GM23338 (cell line): ENCODE measurements around the gene TMA16. TPM values are rescaled to one million over a fixed set of nuclear protein-coding genes. Genes with fewer than 3 reads are reported as not detected.

Experiments
- ATAC-seq: fragments of 200-7000 bp; cut with Tn5 transposase; 3 replicates; pipeline ENCODE4 v1.9.1; 2020
- DNase-seq: peaks from one replicate; pipeline ENCODE4 v3.0.0-alpha.2; 2015; ENCODE audit warnings: low spot score
- H2AFZ ChIP-seq: fragments of 200-600 bp; sonication (generic); 2 replicates; pipeline ENCODE4 v1.8.0; 2016; ENCODE audit warnings: antibody characterized with exemption, mild to moderate bottlenecking, moderate library complexity
- H3F3A ChIP-seq: fragments of 200-600 bp; sonication (generic); replicated peaks from 2 replicates; pipeline ENCODE4 v1.8.0; 2017; ENCODE audit warnings: antibody characterized with exemption, mixed run types, low read depth
- H3K27ac ChIP-seq: fragments of 200-600 bp; sonication (generic); 2 replicates; pipeline ENCODE4 v1.6.1; 2016; ENCODE audit warnings: low read depth
- H3K27me3 ChIP-seq: fragments of 200-600 bp; sonication (generic); 2 replicates; pipeline ENCODE4 v1.8.0; 2016; ENCODE audit warnings: mild to moderate bottlenecking, mixed run types, moderate library complexity; ENCODE audit not compliant: insufficient read depth
- H3K36me3 ChIP-seq: fragments of 200-600 bp; sonication (generic); 2 replicates; pipeline ENCODE4 v1.8.0; 2016; ENCODE audit warnings: mild to moderate bottlenecking; ENCODE audit not compliant: insufficient read depth
- H3K4me1 ChIP-seq: fragments of 200-600 bp; sonication (generic); 2 replicates; pipeline ENCODE4 v1.8.0; 2016; ENCODE audit warnings: mild to moderate bottlenecking, moderate library complexity; ENCODE audit not compliant: insufficient read depth
- H3K4me2 ChIP-seq: fragments of 200-600 bp; sonication (generic); 2 replicates; pipeline ENCODE4 v1.7.1; 2017; ENCODE audit warnings: mixed run types
- H3K4me3 ChIP-seq: fragments of 200-600 bp; sonication (generic); 2 replicates; pipeline ENCODE4 v1.6.1; 2016; ENCODE audit warnings: mixed run types
- H3K79me2 ChIP-seq: fragments of 200-600 bp; sonication (generic); replicated peaks from 2 replicates; pipeline ENCODE4 v1.8.0; 2017; ENCODE audit warnings: mild to moderate bottlenecking; ENCODE audit not compliant: insufficient read depth
- H3K9me2 ChIP-seq: fragments of 200-600 bp; sonication (generic); 2 replicates; pipeline ENCODE4 v1.8.0; 2017; ENCODE audit not compliant: insufficient read depth
- H4K20me1 ChIP-seq: fragments of 200-600 bp; sonication (generic); replicated peaks from 2 replicates; pipeline ENCODE4 v1.8.0; 2017; ENCODE audit warnings: mild to moderate bottlenecking; ENCODE audit not compliant: insufficient read depth
- H3K27ac Mint-ChIP-seq: 2 replicates; pipeline ENCODE4 v1.8.0; 2020; ENCODE audit warnings: inconsistent platforms, mild to moderate bottlenecking, moderate library complexity, mixed read lengths
- H3K27me3 Mint-ChIP-seq: 3 replicates; pipeline ENCODE4 v1.8.0; 2022; ENCODE audit warnings: low read depth, mild to moderate bottlenecking, moderate library complexity, mixed read lengths, inconsistent platforms; ENCODE audit not compliant: insufficient read depth, poor library complexity
- H3K36me3 Mint-ChIP-seq: 3 replicates; pipeline ENCODE4 v1.8.0; 2021; ENCODE audit warnings: low read depth, mild to moderate bottlenecking, inconsistent platforms, moderate library complexity, mixed read lengths
- H3K4me1 Mint-ChIP-seq: 3 replicates; pipeline ENCODE4 v1.8.0; 2020; ENCODE audit warnings: mild to moderate bottlenecking, inconsistent platforms, mixed read lengths
- H3K4me3 Mint-ChIP-seq: 3 replicates; pipeline ENCODE4 v1.8.0; 2021; ENCODE audit warnings: moderate library complexity, mild to moderate bottlenecking, inconsistent platforms, mixed read lengths
- H3K9me3 Mint-ChIP-seq: 3 replicates; pipeline ENCODE4 v1.8.0; 2020; ENCODE audit warnings: moderate library complexity, mild to moderate bottlenecking, inconsistent platforms, mixed read lengths
- CREB1 ChIP-seq: fragments of 250-450 bp; sonication (Bioruptor Pico); IDR thresholded peaks from 2 replicates; pipeline ENCODE4 v1.5.0; 2020; ENCODE audit warnings: low read depth, mild to moderate bottlenecking, moderate library complexity
- EZH2 ChIP-seq: fragments of 200-600 bp; sonication (generic); IDR thresholded peaks from one replicate; pipeline ENCODE4 v1.8.0; 2017; ENCODE audit warnings: antibody characterized with exemption, mild to moderate bottlenecking, low read depth; ENCODE audit not compliant: unreplicated experiment
- EZH2phosphoT487 ChIP-seq: fragments of 200-600 bp; sonication (generic); IDR thresholded peaks from one replicate; pipeline ENCODE4 v1.8.1; 2018; ENCODE audit warnings: antibody characterized with exemption; ENCODE audit not compliant: unreplicated experiment
- JUNB ChIP-seq: IDR thresholded peaks from one replicate; pipeline ENCODE4 v1.6.1; 2016; ENCODE audit warnings: antibody characterized with exemption; ENCODE audit not compliant: unreplicated experiment
- NANOG ChIP-seq: IDR thresholded peaks from 2 replicates; pipeline ENCODE4 v1.6.1; 2016; ENCODE audit warnings: antibody characterized with exemption, borderline replicate concordance
- POLR2AphosphoS5 ChIP-seq: IDR thresholded peaks from 2 replicates; pipeline ENCODE4 v1.6.1; 2016; ENCODE audit warnings: antibody characterized with exemption, low read depth
- STAT1 ChIP-seq: IDR thresholded peaks from one replicate; pipeline ENCODE4 v1.6.1; 2016; ENCODE audit warnings: antibody characterized with exemption; ENCODE audit not compliant: unreplicated experiment
- ZNF114 ChIP-seq: fragments of 250-450 bp; sonication (Bioruptor Pico); IDR thresholded peaks from 2 replicates; pipeline ENCODE4 v1.5.0; 2020; ENCODE audit warnings: mild to moderate bottlenecking, moderate library complexity
- ZNF331 ChIP-seq: fragments of 250-450 bp; sonication (Bioruptor Pico); IDR thresholded peaks from 2 replicates; pipeline ENCODE4 v1.5.0; 2020; ENCODE audit warnings: low read depth, mild to moderate bottlenecking, moderate library complexity
- polyA plus RNA-seq: library from polyadenylated mRNA; unstranded; fragments of >200 nt; fragmentation: Nextera tagmentation; extraction: Ambion mirVana; gene quantifications from 2 replicates; pipeline ENCODE4 v1.2.1, GENCODE V29; 2016
- total RNA-seq: library from RNA; depleted of rRNA; stranded (reverse); fragments of >200 nt; shearing (Covaris generic); gene quantifications from 2 replicates; pipeline ENCODE4 v1.2.3, GENCODE V29; 2014
- TF ChIP-seq, protein P1 (sequence below): fragments of 250-450 bp; sonication (Bioruptor Pico); IDR thresholded peaks from 2 replicates; pipeline ENCODE4 v1.5.0; 2020; ENCODE audit warnings: mild to moderate bottlenecking, moderate library complexity
- TF ChIP-seq, protein P2 (sequence below): IDR thresholded peaks from one replicate; pipeline ENCODE4 v1.6.1; 2018; ENCODE audit warnings: antibody characterized with exemption; ENCODE audit not compliant: unreplicated experiment
- TF ChIP-seq, protein P3 (sequence below): IDR thresholded peaks from 2 replicates; pipeline ENCODE4 v1.6.1; 2016; ENCODE audit warnings: antibody characterized with exemption
- TF ChIP-seq, protein P4 (sequence below), 2 experiments: fragments of 200-600 bp in 1 of 2; sonication (generic) in 1 of 2; conservative IDR thresholded peaks; 2 replicates each; pipeline versions ENCODE4 v1.5.1 to v1.6.1; 2016 to 2017; ENCODE audit warnings: antibody characterized with exemption in 2 of 2, low read depth in 2 of 2, mild to moderate bottlenecking in 2 of 2, moderate library complexity in 1 of 2

The TMA16 gene
- total and polyA plus RNA-seq, 2 experiments from 2014 or later: 46.4 to 96.1 TPM

DNA sequence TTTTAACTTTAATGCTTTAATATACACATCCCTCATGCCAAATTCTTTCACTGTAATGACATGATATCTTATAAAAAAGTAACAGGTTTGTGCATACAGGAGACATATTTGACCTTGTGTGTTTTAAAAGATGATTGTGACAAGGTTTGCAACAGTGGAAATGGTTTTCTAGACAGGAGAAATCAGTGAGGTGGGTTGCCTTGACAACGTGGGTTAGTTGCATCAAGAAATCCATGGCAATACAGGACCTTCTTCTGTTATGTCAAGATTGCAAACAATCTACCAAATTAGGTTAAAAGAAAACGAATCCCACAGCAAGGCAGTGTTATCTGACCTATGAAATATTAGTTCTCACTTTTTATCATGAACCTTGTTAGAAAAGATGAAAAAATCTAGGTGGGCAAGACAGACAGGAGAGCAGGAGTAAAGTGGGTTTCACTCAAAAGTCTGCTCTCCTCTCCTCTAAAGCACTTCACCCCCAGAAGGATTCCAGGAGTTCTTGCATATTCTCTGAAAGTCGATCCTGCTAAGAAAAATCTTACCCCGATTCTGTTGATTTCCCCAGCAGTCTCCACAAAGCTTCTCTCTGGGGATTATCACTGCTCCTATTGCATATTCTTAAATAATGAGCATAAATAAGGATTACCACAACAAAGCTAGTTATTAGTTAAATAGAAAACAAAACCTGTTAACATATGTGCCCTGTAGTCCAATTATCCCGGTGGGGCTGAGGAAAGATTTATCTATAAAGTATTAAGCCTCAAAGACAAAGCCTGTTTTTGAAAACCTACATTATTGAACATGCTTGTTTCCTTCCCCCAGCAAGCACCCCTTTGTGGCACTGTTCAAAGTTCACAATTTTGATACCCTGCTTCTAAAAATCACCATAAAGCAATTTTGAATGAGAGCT is 71.0 kb downstream of the TMA16 start:
- H3K4me3 Mint-ChIP-seq: 0 out of 3 replicates have a peak overlapping the region, but pooled peaks have one; percentile 24
- ATAC-seq (peak; percentile 79), DNase-seq (peak; percentile 73)
- Histone ChIP-seq H3F3A (no peaks in the 10 kb centered on the region), H3K4me1 (peaks cover 25% of the 10 kb centered on the region), H3K4me2 (peak overlapping the region; percentile 58), H3K4me3 (peak overlapping the region; percentile 12; the same call in 1 of the 2 replicates), H3K36me3 (no peaks in the 10 kb centered on the region; the same call in 1 of the 2 replicates), H4K20me1 (no peaks in the 10 kb centered on the region), H3K27me3 (no peaks in the 10 kb centered on the region), H3K9me2 (no peaks in the 10 kb centered on the region), H3K27ac (peak overlapping the region; percentile 46; the same call in 1 of the 2 replicates), H3K79me2 (no peaks in the 10 kb centered on the region), H2AFZ (peak overlapping the region; percentile 75)
- H3K27me3 Mint-ChIP-seq: no peaks in the 10 kb centered on the region
- no peak for TF ChIP-seq NANOG
- no peak for TF ChIP-seq POLR2AphosphoS5
- no peak for TF ChIP-seq STAT1
- TF ChIP-seq EZH2phosphoT487: no peak
- TF ChIP-seq, protein P1, sequence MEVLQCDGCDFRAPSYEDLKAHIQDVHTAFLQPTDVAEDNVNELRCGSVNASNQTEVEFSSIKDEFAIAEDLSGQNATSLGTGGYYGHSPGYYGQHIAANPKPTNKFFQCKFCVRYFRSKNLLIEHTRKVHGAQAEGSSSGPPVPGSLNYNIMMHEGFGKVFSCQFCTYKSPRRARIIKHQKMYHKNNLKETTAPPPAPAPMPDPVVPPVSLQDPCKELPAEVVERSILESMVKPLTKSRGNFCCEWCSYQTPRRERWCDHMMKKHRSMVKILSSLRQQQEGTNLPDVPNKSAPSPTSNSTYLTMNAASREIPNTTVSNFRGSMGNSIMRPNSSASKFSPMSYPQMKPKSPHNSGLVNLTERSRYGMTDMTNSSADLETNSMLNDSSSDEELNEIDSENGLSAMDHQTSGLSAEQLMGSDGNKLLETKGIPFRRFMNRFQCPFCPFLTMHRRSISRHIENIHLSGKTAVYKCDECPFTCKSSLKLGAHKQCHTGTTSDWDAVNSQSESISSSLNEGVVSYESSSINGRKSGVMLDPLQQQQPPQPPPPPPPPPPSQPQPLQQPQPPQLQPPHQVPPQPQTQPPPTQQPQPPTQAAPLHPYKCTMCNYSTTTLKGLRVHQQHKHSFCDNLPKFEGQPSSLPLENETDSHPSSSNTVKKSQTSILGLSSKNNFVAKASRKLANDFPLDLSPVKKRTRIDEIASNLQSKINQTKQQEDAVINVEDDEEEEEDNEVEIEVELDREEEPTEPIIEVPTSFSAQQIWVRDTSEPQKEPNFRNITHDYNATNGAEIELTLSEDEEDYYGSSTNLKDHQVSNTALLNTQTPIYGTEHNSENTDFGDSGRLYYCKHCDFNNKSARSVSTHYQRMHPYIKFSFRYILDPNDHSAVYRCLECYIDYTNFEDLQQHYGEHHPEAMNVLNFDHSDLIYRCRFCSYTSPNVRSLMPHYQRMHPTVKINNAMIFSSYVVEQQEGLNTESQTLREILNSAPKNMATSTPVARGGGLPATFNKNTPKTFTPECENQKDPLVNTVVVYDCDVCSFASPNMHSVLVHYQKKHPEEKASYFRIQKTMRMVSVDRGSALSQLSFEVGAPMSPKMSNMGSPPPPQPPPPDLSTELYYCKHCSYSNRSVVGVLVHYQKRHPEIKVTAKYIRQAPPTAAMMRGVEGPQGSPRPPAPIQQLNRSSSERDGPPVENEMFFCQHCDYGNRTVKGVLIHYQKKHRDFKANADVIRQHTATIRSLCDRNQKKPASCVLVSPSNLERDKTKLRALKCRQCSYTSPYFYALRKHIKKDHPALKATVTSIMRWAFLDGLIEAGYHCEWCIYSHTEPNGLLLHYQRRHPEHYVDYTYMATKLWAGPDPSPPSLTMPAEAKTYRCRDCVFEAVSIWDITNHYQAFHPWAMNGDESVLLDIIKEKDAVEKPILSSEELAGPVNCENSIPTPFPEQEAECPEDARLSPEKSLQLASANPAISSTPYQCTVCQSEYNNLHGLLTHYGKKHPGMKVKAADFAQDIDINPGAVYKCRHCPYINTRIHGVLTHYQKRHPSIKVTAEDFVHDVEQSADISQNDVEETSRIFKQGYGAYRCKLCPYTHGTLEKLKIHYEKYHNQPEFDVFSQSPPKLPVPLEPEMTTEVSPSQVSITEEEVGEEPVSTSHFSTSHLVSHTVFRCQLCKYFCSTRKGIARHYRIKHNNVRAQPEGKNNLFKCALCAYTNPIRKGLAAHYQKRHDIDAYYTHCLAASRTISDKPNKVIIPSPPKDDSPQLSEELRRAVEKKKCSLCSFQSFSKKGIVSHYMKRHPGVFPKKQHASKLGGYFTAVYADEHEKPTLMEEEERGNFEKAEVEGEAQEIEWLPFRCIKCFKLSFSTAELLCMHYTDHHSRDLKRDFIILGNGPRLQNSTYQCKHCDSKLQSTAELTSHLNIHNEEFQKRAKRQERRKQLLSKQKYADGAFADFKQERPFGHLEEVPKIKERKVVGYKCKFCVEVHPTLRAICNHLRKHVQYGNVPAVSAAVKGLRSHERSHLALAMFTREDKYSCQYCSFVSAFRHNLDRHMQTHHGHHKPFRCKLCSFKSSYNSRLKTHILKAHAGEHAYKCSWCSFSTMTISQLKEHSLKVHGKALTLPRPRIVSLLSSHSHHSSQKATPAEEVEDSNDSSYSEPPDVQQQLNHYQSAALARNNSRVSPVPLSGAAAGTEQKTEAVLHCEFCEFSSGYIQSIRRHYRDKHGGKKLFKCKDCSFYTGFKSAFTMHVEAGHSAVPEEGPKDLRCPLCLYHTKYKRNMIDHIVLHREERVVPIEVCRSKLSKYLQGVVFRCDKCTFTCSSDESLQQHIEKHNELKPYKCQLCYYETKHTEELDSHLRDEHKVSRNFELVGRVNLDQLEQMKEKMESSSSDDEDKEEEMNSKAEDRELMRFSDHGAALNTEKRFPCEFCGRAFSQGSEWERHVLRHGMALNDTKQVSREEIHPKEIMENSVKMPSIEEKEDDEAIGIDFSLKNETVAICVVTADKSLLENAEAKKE (CRISPR knock-in tag): no peak
- TF ChIP-seq, protein P2, sequence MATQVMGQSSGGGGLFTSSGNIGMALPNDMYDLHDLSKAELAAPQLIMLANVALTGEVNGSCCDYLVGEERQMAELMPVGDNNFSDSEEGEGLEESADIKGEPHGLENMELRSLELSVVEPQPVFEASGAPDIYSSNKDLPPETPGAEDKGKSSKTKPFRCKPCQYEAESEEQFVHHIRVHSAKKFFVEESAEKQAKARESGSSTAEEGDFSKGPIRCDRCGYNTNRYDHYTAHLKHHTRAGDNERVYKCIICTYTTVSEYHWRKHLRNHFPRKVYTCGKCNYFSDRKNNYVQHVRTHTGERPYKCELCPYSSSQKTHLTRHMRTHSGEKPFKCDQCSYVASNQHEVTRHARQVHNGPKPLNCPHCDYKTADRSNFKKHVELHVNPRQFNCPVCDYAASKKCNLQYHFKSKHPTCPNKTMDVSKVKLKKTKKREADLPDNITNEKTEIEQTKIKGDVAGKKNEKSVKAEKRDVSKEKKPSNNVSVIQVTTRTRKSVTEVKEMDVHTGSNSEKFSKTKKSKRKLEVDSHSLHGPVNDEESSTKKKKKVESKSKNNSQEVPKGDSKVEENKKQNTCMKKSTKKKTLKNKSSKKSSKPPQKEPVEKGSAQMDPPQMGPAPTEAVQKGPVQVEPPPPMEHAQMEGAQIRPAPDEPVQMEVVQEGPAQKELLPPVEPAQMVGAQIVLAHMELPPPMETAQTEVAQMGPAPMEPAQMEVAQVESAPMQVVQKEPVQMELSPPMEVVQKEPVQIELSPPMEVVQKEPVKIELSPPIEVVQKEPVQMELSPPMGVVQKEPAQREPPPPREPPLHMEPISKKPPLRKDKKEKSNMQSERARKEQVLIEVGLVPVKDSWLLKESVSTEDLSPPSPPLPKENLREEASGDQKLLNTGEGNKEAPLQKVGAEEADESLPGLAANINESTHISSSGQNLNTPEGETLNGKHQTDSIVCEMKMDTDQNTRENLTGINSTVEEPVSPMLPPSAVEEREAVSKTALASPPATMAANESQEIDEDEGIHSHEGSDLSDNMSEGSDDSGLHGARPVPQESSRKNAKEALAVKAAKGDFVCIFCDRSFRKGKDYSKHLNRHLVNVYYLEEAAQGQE: no peak
- TF ChIP-seq, protein P3, sequence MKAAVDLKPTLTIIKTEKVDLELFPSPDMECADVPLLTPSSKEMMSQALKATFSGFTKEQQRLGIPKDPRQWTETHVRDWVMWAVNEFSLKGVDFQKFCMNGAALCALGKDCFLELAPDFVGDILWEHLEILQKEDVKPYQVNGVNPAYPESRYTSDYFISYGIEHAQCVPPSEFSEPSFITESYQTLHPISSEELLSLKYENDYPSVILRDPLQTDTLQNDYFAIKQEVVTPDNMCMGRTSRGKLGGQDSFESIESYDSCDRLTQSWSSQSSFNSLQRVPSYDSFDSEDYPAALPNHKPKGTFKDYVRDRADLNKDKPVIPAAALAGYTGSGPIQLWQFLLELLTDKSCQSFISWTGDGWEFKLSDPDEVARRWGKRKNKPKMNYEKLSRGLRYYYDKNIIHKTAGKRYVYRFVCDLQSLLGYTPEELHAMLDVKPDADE: no peak
- no peak for TF ChIP-seq ZNF331
- no peak for TF ChIP-seq ZNF114 (CRISPR knock-in tag)
- TF ChIP-seq, protein P4, sequence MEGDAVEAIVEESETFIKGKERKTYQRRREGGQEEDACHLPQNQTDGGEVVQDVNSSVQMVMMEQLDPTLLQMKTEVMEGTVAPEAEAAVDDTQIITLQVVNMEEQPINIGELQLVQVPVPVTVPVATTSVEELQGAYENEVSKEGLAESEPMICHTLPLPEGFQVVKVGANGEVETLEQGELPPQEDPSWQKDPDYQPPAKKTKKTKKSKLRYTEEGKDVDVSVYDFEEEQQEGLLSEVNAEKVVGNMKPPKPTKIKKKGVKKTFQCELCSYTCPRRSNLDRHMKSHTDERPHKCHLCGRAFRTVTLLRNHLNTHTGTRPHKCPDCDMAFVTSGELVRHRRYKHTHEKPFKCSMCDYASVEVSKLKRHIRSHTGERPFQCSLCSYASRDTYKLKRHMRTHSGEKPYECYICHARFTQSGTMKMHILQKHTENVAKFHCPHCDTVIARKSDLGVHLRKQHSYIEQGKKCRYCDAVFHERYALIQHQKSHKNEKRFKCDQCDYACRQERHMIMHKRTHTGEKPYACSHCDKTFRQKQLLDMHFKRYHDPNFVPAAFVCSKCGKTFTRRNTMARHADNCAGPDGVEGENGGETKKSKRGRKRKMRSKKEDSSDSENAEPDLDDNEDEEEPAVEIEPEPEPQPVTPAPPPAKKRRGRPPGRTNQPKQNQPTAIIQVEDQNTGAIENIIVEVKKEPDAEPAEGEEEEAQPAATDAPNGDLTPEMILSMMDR (conservative IDR thresholded peaks at IDR 0.05; ENCODE audit: low read depth in 2 of 2): no peak
- TF ChIP-seq EZH2: no peak
- no peak for TF ChIP-seq CREB1
- no peak for TF ChIP-seq JUNB
- H3K27ac Mint-ChIP-seq: peak overlapping the region; percentile 67
- no peaks in the 10 kb centered on the region; the same call in 1 of the 3 replicates for H3K9me3 Mint-ChIP-seq
- H3K36me3 Mint-ChIP-seq: peaks cover 4% of the 10 kb centered on the region; the same call in 2 of the 3 replicates
- H3K4me1 Mint-ChIP-seq: peaks cover 26% of the 10 kb centered on the region
